Fibroblast of lung (primary cell): Measurements from ENCODE around the gene OTUD7B. TPM values are rescaled to one million over a fixed set of nuclear protein-coding genes. Genes with fewer than 3 reads are reported as not detected.

Experiments used
- DNase-seq, 2 donors: peaks; one replicate each; pipeline versions ENCODE4 v3.0.0 to v3.0.0-alpha.2; 2010; ENCODE audit warnings: low read depth in 2 of 2
- H2AFZ ChIP-seq: 2 replicates; pipeline ENCODE4 v1.5.1; 2012; ENCODE audit warnings: low read length, control low read depth, inconsistent platforms
- H3K27ac ChIP-seq: 2 replicates; pipeline ENCODE4 v1.5.1; 2011; ENCODE audit warnings: low read length, control low read depth; ENCODE audit not compliant: insufficient read depth
- H3K27me3 ChIP-seq: 2 replicates; pipeline ENCODE4 v1.5.1; 2011; ENCODE audit warnings: mild to moderate bottlenecking, low read length; ENCODE audit not compliant: control insufficient read depth, insufficient read depth
- H3K36me3 ChIP-seq: 2 replicates; pipeline ENCODE4 v1.5.1; 2011; ENCODE audit warnings: low read length; ENCODE audit not compliant: control insufficient read depth, insufficient read depth
- H3K4me1 ChIP-seq: 2 replicates; pipeline ENCODE4 v1.5.1; 2011; ENCODE audit warnings: low read length; ENCODE audit not compliant: control insufficient read depth, insufficient read depth; ENCODE audit errors: extremely low read depth
- H3K4me2 ChIP-seq: 2 replicates; pipeline ENCODE4 v1.5.1; 2011; ENCODE audit warnings: low read length, control low read depth; ENCODE audit not compliant: insufficient read depth; ENCODE audit errors: extremely low read depth
- H3K4me3 ChIP-seq, 4 experiments: fragments of 200-600 bp in 1 of 4; sonication (generic) in 1 of 4; replicated peaks in 1 of 4; 2 replicates each; pipeline ENCODE4 v1.5.1; 2011 to 2016; ENCODE audit warnings: low read length in 4 of 4, low read depth in 3 of 4, mild to moderate bottlenecking in 3 of 4, control low read depth in 2 of 4, inconsistent platforms in 1 of 4, mixed read lengths in 1 of 4; ENCODE audit not compliant: insufficient read depth in 1 of 4; ENCODE audit errors: control extremely low read depth in 1 of 4
- H3K79me2 ChIP-seq: 2 replicates; pipeline ENCODE4 v1.5.1; 2012; ENCODE audit warnings: mild to moderate bottlenecking, low read length, inconsistent platforms; ENCODE audit not compliant: control insufficient read depth, insufficient read depth
- H3K9ac ChIP-seq: 2 replicates; pipeline ENCODE4 v1.5.1; 2011; ENCODE audit warnings: mild to moderate bottlenecking, low read length, control low read depth; ENCODE audit not compliant: insufficient read depth
- H3K9me3 ChIP-seq: 2 replicates; pipeline ENCODE4 v1.5.1; 2012; ENCODE audit warnings: low read depth, low read length; ENCODE audit not compliant: control insufficient read depth, insufficient read depth
- H4K20me1 ChIP-seq: 2 replicates; pipeline ENCODE4 v1.5.1; 2011; ENCODE audit warnings: low read length; ENCODE audit not compliant: control insufficient read depth, insufficient read depth; ENCODE audit errors: extremely low read depth
- CTCF ChIP-seq, 2 donors: IDR thresholded peaks in 1 of 2; conservative IDR thresholded peaks in 1 of 2; 1 replicate in 1 of 2; 2 replicates in 1 of 2; pipeline ENCODE4 v1.5.1; 2011 to 2012; ENCODE audit warnings: low read length in 2 of 2, control low read depth in 1 of 2, inconsistent platforms in 1 of 2, low read depth in 1 of 2, mild to moderate bottlenecking in 1 of 2
- EZH2 ChIP-seq: IDR thresholded peaks from 2 replicates; pipeline ENCODE4 v1.5.1; 2012; ENCODE audit warnings: low read length, control low read depth, mild to moderate bottlenecking; ENCODE audit errors: missing control alignments
- polyA plus RNA-seq, 2 donors: library from polyadenylated mRNA; depleted of rRNA in 1 of 2; stranded (reverse) in 1 of 2; unstranded in 1 of 2; fragments of >200 nt; gene quantifications; 2 replicates each; pipeline ENCODE4 v1.2.1, GENCODE V29; 2011 to 2012; ENCODE audit warnings: missing spikeins in 1 of 2
- total RNA-seq: library from RNA; depleted of rRNA; stranded (reverse); fragments of >200 nt; gene quantifications from 2 replicates; pipeline ENCODE4 v1.2.1, GENCODE V29; 2014

The OTUD7B gene
- total and polyA plus RNA-seq, 2 donors (not counting 1 experiment from before 2014, with no cell fraction given) = 10.1 to 17.3 TPM

GRCh38 chr1:149932474-149932873 lies 78.1 kb downstream of the OTUD7B start:
- Histone ChIP-seq H3K4me2 (no peak overlapping the region), H3K27ac (no peak overlapping the region), H2AFZ (no peak overlapping the region), H3K9me3 (no peaks in the 10 kb centered on the region), H3K9ac (no peak overlapping the region), H3K4me1 (peaks cover 15% of the 10 kb centered on the region), H3K79me2 (peaks cover 4% of the 10 kb centered on the region), H3K27me3 (no peaks in the 10 kb centered on the region), H4K20me1 (no peaks in the 10 kb centered on the region), H3K36me3 (peaks cover 3% of the 10 kb centered on the region), H3K4me3 (no peak overlapping the region)
- no peak for DNase-seq
- no peak for TF ChIP-seq CTCF (conservative IDR thresholded peaks at IDR 0.05 in 1 of 2, IDR thresholded peaks at IDR 0.05 in 1 of 2; ENCODE audit: low read depth in 1 of 2, low read length in 2 of 2)
- TF ChIP-seq EZH2 = no peak

GRCh38 chr1:149931212-149931790 lies 79.2 kb downstream of the OTUD7B start:
- H4K20me1 ChIP-seq = no peaks in the 10 kb centered on the region
- no peak overlapping the region for H2AFZ ChIP-seq
- no peak overlapping the region for H3K4me3 ChIP-seq
- no peak overlapping the region for H3K9ac ChIP-seq
- H3K27me3 ChIP-seq = no peaks in the 10 kb centered on the region
- no peaks in the 10 kb centered on the region for H3K9me3 ChIP-seq
- H3K27ac ChIP-seq = no peak overlapping the region
- H3K4me2 ChIP-seq = no peak overlapping the region
- no peak for DNase-seq
- peaks cover 8% of the 10 kb centered on the region for H3K4me1 ChIP-seq
- H3K79me2 ChIP-seq = peaks cover 16% of the 10 kb centered on the region
- H3K36me3 ChIP-seq = peaks cover 4% of the 10 kb centered on the region
- no peak for TF ChIP-seq EZH2
- no peak for TF ChIP-seq CTCF (conservative IDR thresholded peaks at IDR 0.05 in 1 of 2, IDR thresholded peaks at IDR 0.05 in 1 of 2; ENCODE audit: low read depth in 1 of 2, low read length in 2 of 2)

- no peak overlapping the region for H3K27ac ChIP-seq
- H3K79me2 ChIP-seq = peaks cover 26% of the 10 kb centered on the region
- H4K20me1 ChIP-seq = no peaks in the 10 kb centered on the region
- peaks cover 12% of the 10 kb centered on the region for H3K36me3 ChIP-seq
- DNase-seq = no peak
- no peaks in the 10 kb centered on the region for H3K27me3 ChIP-seq
- no peak overlapping the region for H3K9ac ChIP-seq
- H3K9me3 ChIP-seq = no peaks in the 10 kb centered on the region
- peaks cover 10% of the 10 kb centered on the region for H3K4me1 ChIP-seq
- TF ChIP-seq EZH2 (no peak), CTCF (conservative IDR thresholded peaks at IDR 0.05 in 1 of 2, IDR thresholded peaks at IDR 0.05 in 1 of 2; ENCODE audit: low read depth in 1 of 2, low read length in 2 of 2) (no peak)
- no peak overlapping the region for H2AFZ ChIP-seq
- no peak overlapping the region for H3K4me3 ChIP-seq
- H3K4me2 ChIP-seq = no peak overlapping the region
These were observed 80.7 kb downstream of the OTUD7B start for GRCh38 chr1:149929856-149930255.
